BLaER1 (cell line): ENCODE results near the gene LHX4.

Source experiments
- H3K27ac ChIP-seq: shearing (Covaris generic); formaldehyde crosslinking; 2 replicates; pipeline ENCODE4 v1.8.1; 2022
- H3K27me3 ChIP-seq: shearing (Covaris generic); formaldehyde crosslinking; 2 replicates; pipeline ENCODE4 v1.8.1; 2022
- H3K36me3 ChIP-seq: shearing (Covaris generic); formaldehyde crosslinking; 2 replicates; pipeline ENCODE4 v1.8.1; 2022
- H3K4me1 ChIP-seq: shearing (Covaris generic); formaldehyde crosslinking; 2 replicates; pipeline ENCODE4 v1.8.1; 2022
- H3K4me2 ChIP-seq: shearing (Covaris generic); formaldehyde crosslinking; 2 replicates; pipeline ENCODE4 v1.8.1; 2022
- H3K4me3 ChIP-seq: shearing (Covaris generic); formaldehyde crosslinking; 2 replicates; pipeline ENCODE4 v1.8.1; 2022
- H3K9ac ChIP-seq: shearing (Covaris generic); formaldehyde crosslinking; 2 replicates; pipeline ENCODE4 v1.8.1; 2022
- H3K9me3 ChIP-seq: shearing (Covaris generic); formaldehyde crosslinking; 2 replicates; pipeline ENCODE4 v1.8.1; 2022
- H4K20me1 ChIP-seq: shearing (Covaris generic); formaldehyde crosslinking; 2 replicates; pipeline ENCODE4 v1.8.1; 2022
- Cebpa-rat ChIP-seq: shearing (Covaris generic); IDR thresholded peaks from 2 replicates; pipeline ENCODE4 v1.8.1; 2022

LHX4 gene

GRCh38 chr1:180277476-180278193 lies 47.6 kb downstream of the LHX4 start:
- Histone ChIP-seq H3K9ac (no peak overlapping the region), H3K4me2 (no peak overlapping the region), H3K36me3 (peaks cover 90% of the 10 kb centered on the region), H3K9me3 (no peaks in the 10 kb centered on the region), H3K27me3 (no peaks in the 10 kb centered on the region), H3K4me1 (peaks cover 6% of the 10 kb centered on the region; the same call in 1 of the 2 replicates), H4K20me1 (no peaks in the 10 kb centered on the region), H3K27ac (no peak overlapping the region), H3K4me3 (no peak overlapping the region)
- TF ChIP-seq Cebpa-rat: no peak

GRCh38 chr1:180278194-180278515 lies 48.1 kb downstream of the LHX4 start:
- Histone ChIP-seq H3K4me1 (peaks cover 6% of the 10 kb centered on the region; the same call in 1 of the 2 replicates), H3K9me3 (no peaks in the 10 kb centered on the region), H3K4me3 (no peak overlapping the region), H3K9ac (no peak overlapping the region), H3K36me3 (peaks cover 90% of the 10 kb centered on the region), H4K20me1 (no peaks in the 10 kb centered on the region), H3K27me3 (no peaks in the 10 kb centered on the region), H3K4me2 (no peak overlapping the region), H3K27ac (no peak overlapping the region)
- no peak for TF ChIP-seq Cebpa-rat

- no peak overlapping the region for H3K4me3 ChIP-seq
- H3K9me3 ChIP-seq: no peaks in the 10 kb centered on the region
- H3K27me3 ChIP-seq: no peaks in the 10 kb centered on the region
- peaks cover 89% of the 10 kb centered on the region for H3K36me3 ChIP-seq
- H3K4me2 ChIP-seq: no peak overlapping the region
- no peaks in the 10 kb centered on the region for H4K20me1 ChIP-seq
- H3K4me1 ChIP-seq: peaks cover 6% of the 10 kb centered on the region; the same call in 1 of the 2 replicates
- no peak for TF ChIP-seq Cebpa-rat
- H3K9ac ChIP-seq: no peak overlapping the region
- H3K27ac ChIP-seq: no peak overlapping the region
Measured at GRCh38 chr1:180278596-180279395, 48.7 kb downstream of the LHX4 start.

- H3K36me3 ChIP-seq: peaks cover 86% of the 10 kb centered on the region
- no peak overlapping the region for H3K9ac ChIP-seq
- H3K4me2 ChIP-seq: no peak overlapping the region
- H3K9me3 ChIP-seq: no peaks in the 10 kb centered on the region
- H3K27ac ChIP-seq: no peak overlapping the region
- no peak for TF ChIP-seq Cebpa-rat
- H4K20me1 ChIP-seq: no peaks in the 10 kb centered on the region
- H3K27me3 ChIP-seq: no peaks in the 10 kb centered on the region
- H3K4me1 ChIP-seq: peaks cover 6% of the 10 kb centered on the region; the same call in 1 of the 2 replicates
- no peak overlapping the region for H3K4me3 ChIP-seq
Measured at GRCh38 chr1:180279651-180280050, 49.6 kb downstream of the LHX4 start.

- Histone ChIP-seq H3K4me3 (no peak overlapping the region), H3K36me3 (peaks cover 84% of the 10 kb centered on the region), H3K9me3 (no peaks in the 10 kb centered on the region), H3K27ac (no peak overlapping the region), H3K4me1 (peaks cover 6% of the 10 kb centered on the region; the same call in 1 of the 2 replicates), H4K20me1 (no peaks in the 10 kb centered on the region), H3K27me3 (no peaks in the 10 kb centered on the region), H3K9ac (no peak overlapping the region), H3K4me2 (no peak overlapping the region)
- no peak for TF ChIP-seq Cebpa-rat
Measured at GRCh38 chr1:180280617-180281016, 50.6 kb downstream of the LHX4 start.

GRCh38 chr1:180281490-180281889 lies 51.4 kb downstream of the LHX4 start:
- H3K9me3 ChIP-seq: no peaks in the 10 kb centered on the region
- H3K4me1 ChIP-seq: peaks cover 6% of the 10 kb centered on the region; the same call in 1 of the 2 replicates
- H4K20me1 ChIP-seq: no peaks in the 10 kb centered on the region
- peaks cover 76% of the 10 kb centered on the region for H3K36me3 ChIP-seq
- H3K4me3 ChIP-seq: no peak overlapping the region
- H3K27ac ChIP-seq: no peak overlapping the region
- no peak for TF ChIP-seq Cebpa-rat
- H3K9ac ChIP-seq: no peak overlapping the region
- H3K4me2 ChIP-seq: no peak overlapping the region
- H3K27me3 ChIP-seq: no peaks in the 10 kb centered on the region

GRCh38 chr1:180282401-180283044 lies 52.5 kb downstream of the LHX4 start:
- Histone ChIP-seq H3K4me3 (no peak overlapping the region), H3K4me1 (peaks cover 6% of the 10 kb centered on the region; the same call in 1 of the 2 replicates), H3K27ac (no peak overlapping the region), H3K9me3 (no peaks in the 10 kb centered on the region), H4K20me1 (no peaks in the 10 kb centered on the region), H3K36me3 (peaks cover 75% of the 10 kb centered on the region), H3K4me2 (no peak overlapping the region), H3K27me3 (no peaks in the 10 kb centered on the region), H3K9ac (no peak overlapping the region)
- TF ChIP-seq Cebpa-rat: no peak

- Histone ChIP-seq H3K9me3 (no peaks in the 10 kb centered on the region), H4K20me1 (no peaks in the 10 kb centered on the region), H3K4me3 (no peak overlapping the region), H3K27ac (no peak overlapping the region), H3K4me1 (peaks cover 6% of the 10 kb centered on the region; the same call in 1 of the 2 replicates), H3K36me3 (peaks cover 75% of the 10 kb centered on the region), H3K9ac (no peak overlapping the region), H3K27me3 (no peaks in the 10 kb centered on the region), H3K4me2 (no peak overlapping the region)
- TF ChIP-seq Cebpa-rat: no peak
Measured at GRCh38 chr1:180283098-180283497, 53.0 kb downstream of the LHX4 start.

GRCh38 chr1:180286417-180286816 lies 56.4 kb downstream of the LHX4 start:
- no peaks in the 10 kb centered on the region for H4K20me1 ChIP-seq
- no peaks in the 10 kb centered on the region for H3K9me3 ChIP-seq
- H3K4me2 ChIP-seq: no peak overlapping the region
- TF ChIP-seq Cebpa-rat: no peak
- no peak overlapping the region for H3K4me3 ChIP-seq
- no peak overlapping the region for H3K9ac ChIP-seq
- no peaks in the 10 kb centered on the region for H3K27me3 ChIP-seq
- no peak overlapping the region for H3K27ac ChIP-seq
- peaks cover 48% of the 10 kb centered on the region for H3K36me3 ChIP-seq
- H3K4me1 ChIP-seq: no peaks in the 10 kb centered on the region
